Measurements from ENCODE around the gene SLC24A3.

SLC24A3 gene

GRCh38 chr20:19426356-19426755 lies 213.9 kb downstream of the SLC24A3 start:
- no peak for DNase-seq (ENCODE audit: low read depth)

GRCh38 chr20:19427480-19427879 lies 215.0 kb downstream of the SLC24A3 start:
- DNase-seq (ENCODE audit: low read depth), result no peak

- DNase-seq (ENCODE audit: low read depth), result no peak
Measured at GRCh38 chr20:19427913-19428312, 215.5 kb downstream of the SLC24A3 start.

GRCh38 chr20:19428324-19428723 lies 215.9 kb downstream of the SLC24A3 start:
- DNase-seq (ENCODE audit: low read depth), result no peak

- no peak for DNase-seq (ENCODE audit: low read depth)
Measured at GRCh38 chr20:19429538-19429937, 217.1 kb downstream of the SLC24A3 start.

- no peak for DNase-seq (ENCODE audit: low read depth)
Measured at GRCh38 chr20:19430641-19431315, 218.3 kb downstream of the SLC24A3 start.

GRCh38 chr20:19431316-19431700 lies 218.9 kb downstream of the SLC24A3 start:
- DNase-seq (ENCODE audit: low read depth), result no peak

GRCh38 chr20:19431906-19432305 lies 219.5 kb downstream of the SLC24A3 start:
- no peak for DNase-seq (ENCODE audit: low read depth)

GRCh38 chr20:19433371-19434350 lies 221.2 kb downstream of the SLC24A3 start:
- DNase-seq (ENCODE audit: low read depth), result no peak

GRCh38 chr20:19435316-19435715 lies 222.9 kb downstream of the SLC24A3 start:
- no peak for DNase-seq (ENCODE audit: low read depth)

GRCh38 chr20:19435821-19436220 lies 223.4 kb downstream of the SLC24A3 start:
- no peak for DNase-seq (ENCODE audit: low read depth)

GRCh38 chr20:19438488-19438887 lies 226.0 kb downstream of the SLC24A3 start:
- no peak for DNase-seq (ENCODE audit: low read depth)

- no peak for DNase-seq (ENCODE audit: low read depth)
Measured at GRCh38 chr20:19440660-19441527, 228.5 kb downstream of the SLC24A3 start.

GRCh38 chr20:19446246-19446645 lies 233.8 kb downstream of the SLC24A3 start:
- DNase-seq (ENCODE audit: low read depth), result no peak

- DNase-seq (ENCODE audit: low read depth), result no peak
Measured at GRCh38 chr20:19448632-19449031, 236.2 kb downstream of the SLC24A3 start.

GRCh38 chr20:19449051-19449450 lies 236.6 kb downstream of the SLC24A3 start:
- DNase-seq (ENCODE audit: low read depth), result no peak

- no peak for DNase-seq (ENCODE audit: low read depth)
Measured at GRCh38 chr20:19451231-19451922, 238.9 kb downstream of the SLC24A3 start.

- no peak for DNase-seq (ENCODE audit: low read depth)
Measured at GRCh38 chr20:19451923-19452295, 239.5 kb downstream of the SLC24A3 start.

GRCh38 chr20:19453410-19453809 lies 241.0 kb downstream of the SLC24A3 start:
- DNase-seq (ENCODE audit: low read depth), result no peak

GRCh38 chr20:19453862-19454261 lies 241.4 kb downstream of the SLC24A3 start:
- DNase-seq (ENCODE audit: low read depth), result no peak

- DNase-seq (ENCODE audit: low read depth), result no peak
Measured at GRCh38 chr20:19456595-19457395, 244.4 kb downstream of the SLC24A3 start.
